Endothelial cell of umbilical vein (primary cell): ENCODE measurements around the gene CABYR. TPM values are rescaled to one million over a fixed set of nuclear protein-coding genes. Genes with fewer than 3 reads are reported as not detected.

Experiments
- BruUV-seq: library from RNA; stranded (reverse); fragments of 400-500 nt; replicated peaks from 2 replicates; lab custom pipeline; 2021; lab: Mats Ljungman, UMichigan
- CTCF ChIA-PET: fragments of 300-600, 350-600 bp; sonication (Branson Sonifier 250); formaldehyde crosslinking; loops from one replicate; lab custom pipeline; 2021; ENCODE audit warnings: antibody characterized with exemption, inconsistent platforms; lab: Charles Lee
- POLR2A ChIA-PET: fragments of 300-600, 350-600 bp; sonication (Branson Sonifier 250); formaldehyde crosslinking; loops from one replicate; lab custom pipeline; 2021; ENCODE audit warnings: antibody characterized with exemption, inconsistent platforms; lab: Charles Lee
- DNase-seq: peaks from one replicate; pipeline ENCODE4 v3.0.0-alpha.2; 2011; ENCODE audit warnings: low read depth, low spot score
- FAIRE-seq: peaks from 2 replicates; lab custom pipeline; 2011; peaks lifted over from hg19 to GRCh38; lab: Jason Lieb, UNC
- H2AFZ ChIP-seq: 2 replicates; pipeline ENCODE4 v1.6.0; 2012; ENCODE audit warnings: low read depth, low read length, control low read depth, inconsistent platforms
- H3K27ac ChIP-seq: 2 replicates; pipeline ENCODE4 v1.5.1; 2011; ENCODE audit warnings: low read depth, mild to moderate bottlenecking, control low read depth, low read length, moderate library complexity; ENCODE audit not compliant: insufficient read depth
- H3K27me3 ChIP-seq, 2 experiments: 2 replicates each; pipeline versions ENCODE4 v1.6.0 to v1.6.1; 2011; ENCODE audit warnings: low read length in 2 of 2, mixed read lengths in 1 of 2; ENCODE audit not compliant: control insufficient read depth in 2 of 2, insufficient read depth in 2 of 2
- H3K36me3 ChIP-seq, 2 experiments: 2 replicates in 1 of 2; 3 replicates in 1 of 2; pipeline ENCODE4 v1.5.1; 2011; ENCODE audit warnings: low read length in 2 of 2, mild to moderate bottlenecking in 1 of 2, moderate library complexity in 1 of 2; ENCODE audit not compliant: control insufficient read depth in 2 of 2, insufficient read depth in 2 of 2; ENCODE audit errors: extremely low read depth in 1 of 2
- H3K4me1 ChIP-seq: 3 replicates; pipeline ENCODE4 v1.5.1; 2011; ENCODE audit warnings: mild to moderate bottlenecking, low read length; ENCODE audit not compliant: control insufficient read depth, insufficient read depth; ENCODE audit errors: extremely low read depth
- H3K4me2 ChIP-seq: 2 replicates; pipeline ENCODE4 v1.6.1; 2011; ENCODE audit warnings: low read length, control low read depth, mixed read lengths; ENCODE audit not compliant: insufficient read depth
- H3K4me3 ChIP-seq, 3 experiments: fragments of 200-600 bp in 1 of 3; sonication (generic), shearing (Covaris generic) in 1 of 3; replicated peaks in 1 of 3; 2 replicates each; pipeline ENCODE4 v1.5.1; 2011 to 2016; ENCODE audit warnings: control low read depth in 3 of 3, low read length in 3 of 3, mild to moderate bottlenecking in 2 of 3, inconsistent platforms in 1 of 3, low read depth in 1 of 3, moderate library complexity in 1 of 3; ENCODE audit not compliant: insufficient read depth in 1 of 3
- H3K79me2 ChIP-seq: 2 replicates; pipeline ENCODE4 v1.6.0; 2012; ENCODE audit warnings: low read length, inconsistent platforms; ENCODE audit not compliant: control insufficient read depth, insufficient read depth
- H3K9ac ChIP-seq: replicated peaks from 2 replicates; pipeline ENCODE3; 2011; ENCODE audit warnings: low read length, control low read depth; ENCODE audit not compliant: insufficient read depth; ENCODE audit errors: extremely low read depth
- H3K9me1 ChIP-seq: replicated peaks from 3 replicates; pipeline ENCODE4 v1.6.0; 2011; ENCODE audit warnings: mild to moderate bottlenecking, low read length; ENCODE audit not compliant: control insufficient read depth, insufficient read depth; ENCODE audit errors: extremely low read depth
- H3K9me3 ChIP-seq: replicated peaks from 2 replicates; pipeline ENCODE4 v1.5.1; 2012; ENCODE audit warnings: low read length, inconsistent platforms; ENCODE audit not compliant: control insufficient read depth, insufficient read depth
- H4K20me1 ChIP-seq: replicated peaks from 2 replicates; pipeline ENCODE3; 2011; ENCODE audit warnings: mild to moderate bottlenecking, low read length; ENCODE audit not compliant: control insufficient read depth, insufficient read depth; ENCODE audit errors: extremely low read depth
- CTCF ChIP-seq, 2 donors: IDR thresholded peaks; 1 replicate in 1 of 2; 2 replicates in 1 of 2; pipeline ENCODE4 v1.5.1; 2011; ENCODE audit warnings: low read length in 2 of 2, mild to moderate bottlenecking in 2 of 2, moderate library complexity in 2 of 2, control low read depth in 1 of 2, inconsistent platforms in 1 of 2, low read depth in 1 of 2; ENCODE audit not compliant: insufficient read depth in 1 of 2; ENCODE audit errors: extremely low read depth in 1 of 2
- EZH2 ChIP-seq: IDR thresholded peaks from 2 replicates; pipeline ENCODE4 v1.6.1; 2012; ENCODE audit warnings: borderline replicate concordance, low read depth, mild to moderate bottlenecking, moderate library complexity, low read length, inconsistent platforms; ENCODE audit not compliant: severe bottlenecking
- FOS ChIP-seq: IDR thresholded peaks from 2 replicates; pipeline ENCODE4 v1.6.1; 2011; ENCODE audit warnings: mild to moderate bottlenecking, low read length, moderate library complexity, borderline replicate concordance; ENCODE audit not compliant: insufficient read depth
- GATA2 ChIP-seq: IDR thresholded peaks from 2 replicates; pipeline ENCODE4 v1.7.0; 2011; ENCODE audit warnings: low read depth, mild to moderate bottlenecking, moderate library complexity, mixed read lengths, low read length; ENCODE audit not compliant: insufficient read length, insufficient read depth
- JUN ChIP-seq: IDR thresholded peaks from 2 replicates; pipeline ENCODE4 v1.6.1; 2011; ENCODE audit warnings: borderline replicate concordance, low read depth; ENCODE audit not compliant: insufficient read length, insufficient read depth
- MAX ChIP-seq: IDR thresholded peaks from 2 replicates; pipeline ENCODE4 v1.6.1; 2011; ENCODE audit not compliant: insufficient read depth, insufficient read length
- MYC ChIP-seq: IDR thresholded peaks from one replicate; pipeline ENCODE4 v1.6.1; 2011; ENCODE audit warnings: mild to moderate bottlenecking, low read depth, low read length
- POLR2A ChIP-seq: IDR thresholded peaks from 2 replicates; pipeline ENCODE4 v1.6.1; 2012; ENCODE audit warnings: low read depth, mild to moderate bottlenecking, control low read depth, low read length
- POLR2AphosphoS5 ChIP-seq: IDR thresholded peaks from 2 replicates; pipeline ENCODE4 v1.6.1; 2012; ENCODE audit warnings: low read depth, mild to moderate bottlenecking, control low read depth, low read length, moderate library complexity; ENCODE audit not compliant: insufficient read depth
- dilution Hi-C: fragments of 300-500 bp; cut with MboI; formaldehyde crosslinking; loops from one replicate; pipeline ENCODE4 v1.15.0; 2019; ENCODE audit warnings: low sequenced_read_pairs; ENCODE audit not compliant: extremely low pct_ligation_motif_present
- intact Hi-C: fragments of 100-400 bp; cut with micrococcal nuclease; formaldehyde crosslinking; loops from one replicate; pipeline ENCODE4 v1.10.0; 2022
- polyA plus RNA-seq, 4 experiments: library from polyadenylated mRNA; depleted of rRNA in 3 of 4; stranded (reverse) in 3 of 4; unstranded in 1 of 4; fragments of >200 nt; gene quantifications; 2 replicates each; pipeline versions ENCODE4 v1.2.1 to v1.2.3, GENCODE V29; 2011 to 2012; ENCODE audit warnings: missing spikeins in 1 of 4
- total RNA-seq: library from RNA; stranded (reverse); gene quantifications from 2 replicates; pipeline ENCODE4 v1.2.3, GENCODE V29; 2021

Gene CABYR
- total and polyA plus RNA-seq, 2 donors (not counting 3 experiments of a cell fraction or from before 2014, with no cell fraction given): 3.9 to 8.9 TPM

- ChIA-PET POLR2A (no interaction called here), CTCF (no interaction called here)
- intact Hi-C loops (loop anchor here (10.0 kb wide), 1 partner anchor 98 kb away; the partner anchor contains the start of gene TTC39C), dilution Hi-C loops (loop anchor here (25.0 kb wide), 1 partner anchor 501 kb away; no protein-coding TSS in a partner anchor)
- Histone ChIP-seq H3K27ac (no peak overlapping the region), H3K4me3 (no peak overlapping the region), H3K9me1 (no peaks in the 10 kb centered on the region), H3K9ac (no peak overlapping the region), H3K4me2 (no peak overlapping the region), H3K9me3 (no peaks in the 10 kb centered on the region), H2AFZ (no peak overlapping the region), H3K4me1 (no peaks in the 10 kb centered on the region), H4K20me1 (no peaks in the 10 kb centered on the region), H3K79me2 (no peaks in the 10 kb centered on the region), H3K36me3 (no peaks in the 10 kb centered on the region), H3K27me3 (no peaks in the 10 kb centered on the region)
- BruUV-seq: no TSS peak
- DNase-seq: no peak
- no peak for TF ChIP-seq MYC
- TF ChIP-seq EZH2: no peak
- no peak for TF ChIP-seq GATA2
- TF ChIP-seq POLR2A: no peak
- FAIRE-seq: no peak
Observed at GRCh38 chr18:24112874-24113615, 25.8 kb upstream of the CABYR start.

GRCh38 chr18:24114924-24115549 is 23.8 kb upstream of the CABYR start:
- intact Hi-C loops: loop anchor here (5.0 to 10.0 kb wide), 2 partner anchors 100 to 598 kb away; partner anchors contain the start of gene TTC39C
- Histone ChIP-seq H3K4me2 (no peak overlapping the region), H3K27me3 (no peaks in the 10 kb centered on the region), H3K79me2 (no peaks in the 10 kb centered on the region), H4K20me1 (no peaks in the 10 kb centered on the region), H3K36me3 (no peaks in the 10 kb centered on the region), H3K4me1 (no peaks in the 10 kb centered on the region), H3K9me1 (no peaks in the 10 kb centered on the region), H3K4me3 (no peak overlapping the region), H3K9me3 (no peaks in the 10 kb centered on the region), H2AFZ (no peak overlapping the region), H3K9ac (no peak overlapping the region), H3K27ac (no peak overlapping the region)
- ChIA-PET POLR2A (no interaction called here), CTCF (interaction anchor here (1.1 to 1.7 kb wide), 4 partner anchors 11 to 412 kb away, joined by 3 to 6 read pairs (median 4); no protein-coding TSS in a partner anchor)
- dilution Hi-C loops: loop anchor here (25.0 kb wide), 1 partner anchor 503 kb away; no protein-coding TSS in a partner anchor
- no peak for DNase-seq
- BruUV-seq: no TSS peak
- TF ChIP-seq EZH2 (no peak), CTCF (IDR thresholded peaks at IDR 0.05; ENCODE audit: extremely low read depth in 1 of 2, insufficient read depth in 1 of 2, low read depth in 1 of 2, low read length in 2 of 2) (no peak), GATA2 (no peak), POLR2AphosphoS5 (no peak), FOS (no peak), MYC (no peak), POLR2A (no peak), JUN (no peak), MAX (no peak)
- no peak for FAIRE-seq
